Measurements from ENCODE around the gene ZNF408. TPM values are rescaled to one million over a fixed set of nuclear protein-coding genes. Genes with fewer than 3 reads are reported as not detected.

Gene ZNF408
- total and polyA plus RNA-seq, 2 of the 13 experiments (the other 11 are each of a cell fraction or from before 2014, with no cell fraction given): 11.2 to 12.5 TPM

DNA sequence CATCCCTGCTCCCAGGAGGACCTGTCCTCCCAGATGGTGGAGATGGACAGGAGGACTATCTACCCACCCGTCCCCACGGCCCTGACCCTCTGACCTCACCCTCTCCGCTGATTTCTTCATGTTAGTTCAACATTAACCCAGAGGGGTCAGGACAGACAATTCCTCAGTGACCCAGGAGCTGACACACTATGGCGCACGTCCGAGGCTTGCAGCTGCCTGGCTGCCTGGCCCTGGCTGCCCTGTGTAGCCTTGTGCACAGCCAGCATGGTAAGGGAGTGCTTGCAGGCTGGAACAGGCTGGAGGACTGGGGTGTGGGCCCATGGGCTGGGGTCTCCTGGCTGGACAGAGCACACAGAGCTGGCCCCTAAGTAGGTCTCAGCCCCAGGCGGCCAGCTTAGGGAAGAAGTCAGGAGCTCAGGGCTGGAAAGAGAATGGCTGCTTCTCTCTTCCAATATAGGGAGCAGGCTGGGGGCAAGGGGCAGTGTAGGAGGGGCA lies 18.3 kb downstream of the ZNF408 start, which contains the start of gene F2 (continued):
- TF ChIP-seq ZKSCAN8 (CRISPR knock-in tag; IDR thresholded peaks at IDR 0.05; ENCODE audit: borderline replicate concordance): no peak; the same call in 1 of the 2 replicates
- no peak for TF ChIP-seq ATF5 (CRISPR knock-in tag; IDR thresholded peaks at IDR 0.05; ENCODE audit: low read depth)
- peak; percentile 11; the same call in 1 of the 2 replicates for TF ChIP-seq ZSCAN31 (CRISPR knock-in tag; IDR thresholded peaks at IDR 0.05; ENCODE audit: low read depth)
- TF ChIP-seq U2AF2 (IDR thresholded peaks at IDR 0.05; ENCODE audit: low read depth, low read length): no peak
- peak; percentile 84; the same call in 1 of the 2 replicates for TF ChIP-seq ZNF614 (CRISPR knock-in tag; IDR thresholded peaks at IDR 0.05; ENCODE audit: borderline replicate concordance)
- no peak for TF ChIP-seq ZNF570 (CRISPR knock-in tag; IDR thresholded peaks at IDR 0.05; ENCODE audit: borderline replicate concordance)
- no peak for TF ChIP-seq ZNF678 (CRISPR knock-in tag; IDR thresholded peaks at IDR 0.05)
- no peak; the same call in 1 of the 2 replicates for TF ChIP-seq ZNF687 (CRISPR knock-in tag; IDR thresholded peaks at IDR 0.05)
- TF ChIP-seq ZNF660 (CRISPR knock-in tag; IDR thresholded peaks at IDR 0.05; ENCODE audit: borderline replicate concordance, low read depth): no peak
- TF ChIP-seq ZNF777 (CRISPR knock-in tag; IDR thresholded peaks at IDR 0.05): no peak
- peak; percentile 60 for TF ChIP-seq ZHX1 (CRISPR knock-in tag; IDR thresholded peaks at IDR 0.05; ENCODE audit: low read depth)
- peak; percentile 85; the same call in 1 of the 2 replicates for TF ChIP-seq NRL (CRISPR knock-in tag; IDR thresholded peaks at IDR 0.05; ENCODE audit: borderline replicate concordance)
- peak; percentile 92 for TF ChIP-seq CEBPG (CRISPR knock-in tag; IDR thresholded peaks at IDR 0.05)
- no peak for TF ChIP-seq AGO2 (optimal IDR thresholded peaks at IDR 0.05; ENCODE audit: low read depth, low read length)
- TF ChIP-seq HMGXB3 (CRISPR knock-in tag; IDR thresholded peaks at IDR 0.05; ENCODE audit: borderline replicate concordance): peak; percentile 46; the same call in 1 of the 2 replicates
- TF ChIP-seq RBM39 (IDR thresholded peaks at IDR 0.05; ENCODE audit: low read depth, low read length, poor library complexity, severe bottlenecking): peak; percentile 19
- no peak for TF ChIP-seq ZNF879 (CRISPR knock-in tag; IDR thresholded peaks at IDR 0.05)
- TF ChIP-seq XRCC5 (optimal IDR thresholded peaks at IDR 0.05; ENCODE audit: low read length): peak; percentile 40
